ENCODE results near the gene TKFC. TPM values are rescaled to one million over a fixed set of nuclear protein-coding genes. Genes with fewer than 3 reads are reported as not detected.

The TKFC gene
- total and polyA plus RNA-seq, 9 of the 15 experiments (the other 6 are each of a cell fraction or from before 2014, with no cell fraction given), result 2.0 to 61.7 (median 28.5) TPM

DNA sequence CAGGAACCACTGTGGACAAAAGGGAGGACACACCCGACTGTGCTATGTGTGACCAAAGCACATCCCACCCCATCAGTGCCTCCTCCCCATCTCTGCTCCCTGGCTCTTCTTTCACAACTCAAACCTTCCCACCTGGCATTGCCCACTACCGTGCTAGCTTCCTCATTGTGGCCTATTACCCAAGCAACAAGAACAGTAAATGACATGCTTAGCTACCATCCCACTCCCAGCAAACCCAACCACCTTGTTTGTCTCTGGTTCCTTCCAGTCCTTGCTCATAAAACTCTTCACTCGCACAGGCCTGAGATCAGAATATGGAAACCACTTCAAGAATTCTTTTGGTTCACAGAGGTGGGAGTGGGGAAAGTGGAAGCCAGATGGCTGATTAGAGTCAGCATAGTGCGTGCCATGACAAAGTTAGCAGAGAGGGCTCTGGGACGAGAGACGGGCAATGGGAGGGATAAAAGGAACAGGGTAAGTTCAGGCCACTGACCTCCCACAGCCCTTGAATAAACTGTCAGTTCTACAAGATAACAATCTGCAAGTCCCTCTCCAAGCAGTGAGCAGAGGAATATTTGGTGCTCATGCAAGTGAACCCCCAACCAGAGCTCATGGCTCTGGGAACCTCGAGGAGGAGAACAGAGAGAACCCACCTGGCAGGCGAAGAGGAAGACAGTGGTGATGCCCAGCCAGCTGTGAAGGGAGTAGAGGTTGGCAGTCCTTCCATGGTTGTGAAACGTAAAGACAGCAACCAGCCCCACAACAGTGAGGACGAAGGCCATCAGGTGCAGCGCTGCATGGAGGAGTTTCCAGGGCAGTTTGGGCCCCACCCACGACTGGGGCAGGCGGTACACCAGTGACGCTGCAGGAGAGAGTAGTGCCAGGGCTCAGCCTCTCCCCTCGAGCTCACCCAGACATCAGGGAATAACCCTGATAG, 20.4 kb downstream of the TKFC start (continued):
- no peak for TF ChIP-seq SAP30 (IDR thresholded peaks at IDR 0.05; ENCODE audit: borderline replicate concordance, insufficient read depth, low read depth, low read length, poor library complexity, severe bottlenecking)
- TF ChIP-seq, protein P1, sequence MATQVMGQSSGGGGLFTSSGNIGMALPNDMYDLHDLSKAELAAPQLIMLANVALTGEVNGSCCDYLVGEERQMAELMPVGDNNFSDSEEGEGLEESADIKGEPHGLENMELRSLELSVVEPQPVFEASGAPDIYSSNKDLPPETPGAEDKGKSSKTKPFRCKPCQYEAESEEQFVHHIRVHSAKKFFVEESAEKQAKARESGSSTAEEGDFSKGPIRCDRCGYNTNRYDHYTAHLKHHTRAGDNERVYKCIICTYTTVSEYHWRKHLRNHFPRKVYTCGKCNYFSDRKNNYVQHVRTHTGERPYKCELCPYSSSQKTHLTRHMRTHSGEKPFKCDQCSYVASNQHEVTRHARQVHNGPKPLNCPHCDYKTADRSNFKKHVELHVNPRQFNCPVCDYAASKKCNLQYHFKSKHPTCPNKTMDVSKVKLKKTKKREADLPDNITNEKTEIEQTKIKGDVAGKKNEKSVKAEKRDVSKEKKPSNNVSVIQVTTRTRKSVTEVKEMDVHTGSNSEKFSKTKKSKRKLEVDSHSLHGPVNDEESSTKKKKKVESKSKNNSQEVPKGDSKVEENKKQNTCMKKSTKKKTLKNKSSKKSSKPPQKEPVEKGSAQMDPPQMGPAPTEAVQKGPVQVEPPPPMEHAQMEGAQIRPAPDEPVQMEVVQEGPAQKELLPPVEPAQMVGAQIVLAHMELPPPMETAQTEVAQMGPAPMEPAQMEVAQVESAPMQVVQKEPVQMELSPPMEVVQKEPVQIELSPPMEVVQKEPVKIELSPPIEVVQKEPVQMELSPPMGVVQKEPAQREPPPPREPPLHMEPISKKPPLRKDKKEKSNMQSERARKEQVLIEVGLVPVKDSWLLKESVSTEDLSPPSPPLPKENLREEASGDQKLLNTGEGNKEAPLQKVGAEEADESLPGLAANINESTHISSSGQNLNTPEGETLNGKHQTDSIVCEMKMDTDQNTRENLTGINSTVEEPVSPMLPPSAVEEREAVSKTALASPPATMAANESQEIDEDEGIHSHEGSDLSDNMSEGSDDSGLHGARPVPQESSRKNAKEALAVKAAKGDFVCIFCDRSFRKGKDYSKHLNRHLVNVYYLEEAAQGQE (IDR thresholded peaks at IDR 0.05; ENCODE audit: borderline replicate concordance), result no peak
- TF ChIP-seq, protein P1 (CRISPR knock-in tag; IDR thresholded peaks at IDR 0.05; ENCODE audit: low read depth), result no peak
- TF ChIP-seq HDAC2 (IDR thresholded peaks at IDR 0.05), result no peak
- no peak for TF ChIP-seq ZNF239 (CRISPR knock-in tag; IDR thresholded peaks at IDR 0.05)
- no peak for TF ChIP-seq NFE2L1 (tag; IDR thresholded peaks at IDR 0.05; ENCODE audit: borderline replicate concordance, low read depth)
- no peak for TF ChIP-seq STAT5A (IDR thresholded peaks at IDR 0.05; ENCODE audit: borderline replicate concordance, low read length)
- peak; percentile 52; the same call in 1 of the 2 replicates for TF ChIP-seq ELF2 (CRISPR knock-in tag; IDR thresholded peaks at IDR 0.05)
- TF ChIP-seq PHB2 (IDR thresholded peaks at IDR 0.05; ENCODE audit: low read depth), result no peak
- TF ChIP-seq, protein P2, sequence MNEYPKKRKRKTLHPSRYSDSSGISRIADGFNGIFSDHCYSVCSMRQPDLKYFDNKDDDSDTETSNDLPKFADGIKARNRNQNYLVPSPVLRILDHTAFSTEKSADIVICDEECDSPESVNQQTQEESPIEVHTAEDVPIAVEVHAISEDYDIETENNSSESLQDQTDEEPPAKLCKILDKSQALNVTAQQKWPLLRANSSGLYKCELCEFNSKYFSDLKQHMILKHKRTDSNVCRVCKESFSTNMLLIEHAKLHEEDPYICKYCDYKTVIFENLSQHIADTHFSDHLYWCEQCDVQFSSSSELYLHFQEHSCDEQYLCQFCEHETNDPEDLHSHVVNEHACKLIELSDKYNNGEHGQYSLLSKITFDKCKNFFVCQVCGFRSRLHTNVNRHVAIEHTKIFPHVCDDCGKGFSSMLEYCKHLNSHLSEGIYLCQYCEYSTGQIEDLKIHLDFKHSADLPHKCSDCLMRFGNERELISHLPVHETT (CRISPR knock-in tag; conservative IDR thresholded peaks at IDR 0.05 in 1 of 2, IDR thresholded peaks at IDR 0.05 in 1 of 2), result peak in 1 of 2 experiments; percentile 59; a peak in 2 of 4 replicates
- no peak for TF ChIP-seq PTTG1 (tag; IDR thresholded peaks at IDR 0.05; ENCODE audit: low read depth)
- TF ChIP-seq RAD21 (CRISPR knock-in tag; conservative IDR thresholded peaks at IDR 0.05 in 1 of 2, IDR thresholded peaks at IDR 0.05 in 1 of 2), result no peak
- TF ChIP-seq MIER1 (IDR thresholded peaks at IDR 0.05; ENCODE audit: low read depth), result no peak
- TF ChIP-seq KLF1 (tag; IDR thresholded peaks at IDR 0.05), result 0 out of 2 replicates have a peak, but pooled peaks have one; percentile 36
- no peak for TF ChIP-seq HDAC3 (IDR thresholded peaks at IDR 0.05; ENCODE audit: borderline replicate concordance, partially characterized antibody)
- no peak for TF ChIP-seq RFX1 (IDR thresholded peaks at IDR 0.05)

Measured in K562 (cell line).